Measurements from ENCODE around the gene DZIP1L.

- TF ChIP-seq POLR2A (IDR thresholded peaks at IDR 0.05; ENCODE audit: low read length) (no peak), BHLHE40 (IDR thresholded peaks at IDR 0.05; ENCODE audit: low read depth, low read length) (no peak), EP300 (IDR thresholded peaks at IDR 0.05) (no peak), CTCF (IDR thresholded peaks at IDR 0.05) (no peak), ELK1 (IDR thresholded peaks at IDR 0.05; ENCODE audit: low read depth, low read length) (no peak), MYC (IDR thresholded peaks at IDR 0.05; ENCODE audit: borderline replicate concordance, low read length) (no peak), EHMT2 (IDR thresholded peaks at IDR 0.05; ENCODE audit: low read depth) (no peak)
These were observed 76.5 kb downstream of the DZIP1L start for GRCh38 chr3:138038725-138039462.
